Right lobe of liver (tissue), 6 donors: ENCODE results near the gene YWHAH. TPM values are rescaled to one million over a fixed set of nuclear protein-coding genes. Genes with fewer than 3 reads are reported as not detected.

ENCODE experiments used
- ATAC-seq, 4 donors: fragments of 200-7000 bp; cut with Tn5 transposase; one replicate each; pipeline ENCODE4 v1.9.1; 2020; ENCODE audit warnings: mild to moderate bottlenecking in 4 of 4, moderate library complexity in 4 of 4
- DNase-seq, 3 donors: peaks; one replicate each; pipeline ENCODE4 v3.0.0-alpha.2; 2020
- H3K27ac ChIP-seq, 3 donors: fragments of 200-600 bp; one replicate each; pipeline ENCODE4 v1.8.0; 2022
- H3K27me3 ChIP-seq, 2 donors: fragments of 200-600 bp; one replicate each; pipeline ENCODE4 v1.8.0; 2022
- H3K36me3 ChIP-seq, 4 donors: fragments of 200-600 bp; sonication (generic) in 1 of 4; one replicate each; pipeline versions ENCODE4 v1.5.1 to v1.8.0; 2017 to 2022; ENCODE audit warnings: control low read depth in 1 of 4
- H3K4me1 ChIP-seq, 4 donors: fragments of 200-600 bp; sonication (generic) in 1 of 4; one replicate each; pipeline versions ENCODE4 v1.5.1 to v1.8.0; 2017 to 2022; ENCODE audit warnings: control low read depth in 1 of 4
- H3K4me3 ChIP-seq, 3 donors: fragments of 200-600 bp; one replicate each; pipeline ENCODE4 v1.8.0; 2022
- H3K9me3 ChIP-seq, 4 donors: fragments of 200-600 bp; sonication (generic) in 1 of 4; one replicate each; pipeline versions ENCODE4 v1.5.1 to v1.8.0; 2017 to 2022; ENCODE audit warnings: control low read depth in 1 of 4
- POLR2A ChIP-seq: fragments of 450-650 bp; IDR thresholded peaks from one replicate; pipeline ENCODE4 v1.6.1; 2017; ENCODE audit warnings: antibody characterized with exemption, mild to moderate bottlenecking
- WGBS: methylation state at CpG from one replicate; pipeline ENCODE4 v1.1.6; 2018; ENCODE audit warnings: low coverage, low lambda C conversion rate; ENCODE audit not compliant: insufficient coverage; ENCODE audit errors: missing lambda C conversion rate; 5-methylcytosine and 5-hydroxymethylcytosine counted together
- intact Hi-C, 2 donors: fragments of 100-400 bp; cut with DNase I; formaldehyde crosslinking; loops; one replicate each; pipeline versions ENCODE4 v1.11.2 to v1.14.1; 2022
- total RNA-seq, 6 experiments: library from RNA; depleted of rRNA in 2 of 6; stranded (reverse); fragments of >200 nt in 2 of 6; fragmentation: NEBNext Ultra II Directional in 3 of 6; extraction: Animal tissue kit (Norgen Biotek cat#: 25700) in 3 of 6; gene quantifications; one replicate each; pipeline versions ENCODE4 v1.1.0 to v1.2.4, GENCODE V29; 2016 to 2023
- TF ChIP-seq, protein P1 (sequence below), 4 donors: fragments of 200-600 bp in 3 of 4; fragments of 450-650 bp in 1 of 4; IDR thresholded peaks; one replicate each; pipeline versions ENCODE4 v1.5.1 to v1.8.0; 2016 to 2022; ENCODE audit warnings: antibody characterized with exemption in 4 of 4, mild to moderate bottlenecking in 2 of 4
- donor health status: DM: no; HTN: yes; CAD: no.
- donor health status: DM: no; HTN: no; CAD: no.
- donor health status: DM: no; HTN: no; CAD: no.
- donor health status: DM: no; HTN: yes; CAD: no.
- donor health status: DM: no; HTN: yes; CAD: no.

Gene YWHAH
- total RNA-seq, 6 experiments from 2014 or later = 35.8 to 97.5 (median 59.1) TPM

DNA sequence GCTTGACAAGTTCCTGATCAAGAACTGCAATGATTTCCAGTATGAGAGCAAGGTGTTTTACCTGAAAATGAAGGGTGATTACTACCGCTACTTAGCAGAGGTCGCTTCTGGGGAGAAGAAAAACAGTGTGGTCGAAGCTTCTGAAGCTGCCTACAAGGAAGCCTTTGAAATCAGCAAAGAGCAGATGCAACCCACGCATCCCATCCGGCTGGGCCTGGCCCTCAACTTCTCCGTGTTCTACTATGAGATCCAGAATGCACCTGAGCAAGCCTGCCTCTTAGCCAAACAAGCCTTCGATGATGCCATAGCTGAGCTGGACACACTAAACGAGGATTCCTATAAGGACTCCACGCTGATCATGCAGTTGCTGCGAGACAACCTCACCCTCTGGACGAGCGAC lies 12.0 kb downstream of the YWHAH start:
- no peak for ATAC-seq
- intact Hi-C loops = no loop called here
- no peak for TF ChIP-seq POLR2A
- TF ChIP-seq, protein P1, sequence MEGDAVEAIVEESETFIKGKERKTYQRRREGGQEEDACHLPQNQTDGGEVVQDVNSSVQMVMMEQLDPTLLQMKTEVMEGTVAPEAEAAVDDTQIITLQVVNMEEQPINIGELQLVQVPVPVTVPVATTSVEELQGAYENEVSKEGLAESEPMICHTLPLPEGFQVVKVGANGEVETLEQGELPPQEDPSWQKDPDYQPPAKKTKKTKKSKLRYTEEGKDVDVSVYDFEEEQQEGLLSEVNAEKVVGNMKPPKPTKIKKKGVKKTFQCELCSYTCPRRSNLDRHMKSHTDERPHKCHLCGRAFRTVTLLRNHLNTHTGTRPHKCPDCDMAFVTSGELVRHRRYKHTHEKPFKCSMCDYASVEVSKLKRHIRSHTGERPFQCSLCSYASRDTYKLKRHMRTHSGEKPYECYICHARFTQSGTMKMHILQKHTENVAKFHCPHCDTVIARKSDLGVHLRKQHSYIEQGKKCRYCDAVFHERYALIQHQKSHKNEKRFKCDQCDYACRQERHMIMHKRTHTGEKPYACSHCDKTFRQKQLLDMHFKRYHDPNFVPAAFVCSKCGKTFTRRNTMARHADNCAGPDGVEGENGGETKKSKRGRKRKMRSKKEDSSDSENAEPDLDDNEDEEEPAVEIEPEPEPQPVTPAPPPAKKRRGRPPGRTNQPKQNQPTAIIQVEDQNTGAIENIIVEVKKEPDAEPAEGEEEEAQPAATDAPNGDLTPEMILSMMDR (IDR thresholded peaks at IDR 0.05) = no peak

DNA sequence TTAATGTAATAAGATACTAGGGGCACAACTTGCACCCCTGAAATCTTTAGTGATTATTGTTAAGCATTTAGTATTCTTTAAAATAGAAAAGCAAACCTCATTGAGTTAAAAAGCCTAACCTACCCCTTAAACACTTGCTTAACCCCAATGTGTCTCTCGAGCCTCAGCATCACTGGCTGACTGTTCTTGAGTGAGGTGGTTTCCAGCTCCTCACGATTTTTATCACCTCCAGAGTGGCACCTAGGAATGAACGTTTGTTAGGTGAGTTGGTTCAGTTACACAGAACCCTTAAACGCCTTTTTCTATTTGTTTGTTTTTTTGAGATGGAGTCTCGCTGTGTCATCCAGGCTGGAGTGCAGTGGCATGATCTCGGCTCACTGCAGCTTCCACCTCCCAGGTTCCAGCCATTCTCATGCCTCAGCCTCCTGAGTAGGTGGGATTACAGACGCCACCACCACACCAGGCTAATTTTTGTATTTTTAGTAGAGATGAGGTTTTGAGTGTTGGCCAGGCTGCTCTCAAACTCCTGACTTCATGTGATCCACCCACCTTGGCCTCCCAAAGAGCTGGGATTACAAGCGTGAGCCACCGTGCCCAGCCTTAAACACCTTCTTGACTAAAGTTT lies 13.7 kb downstream of the YWHAH start:
- Histone ChIP-seq H3K27me3 (no peaks in the 10 kb centered on the region), H3K4me1 (peaks cover 0 to 10% (median 0%) of the 10 kb centered on the region in 4 donors), H3K9me3 (no peaks in the 10 kb centered on the region), H3K4me3 (no peak overlapping the region), H3K36me3 (peaks cover 0 to 19% (median 9%) of the 10 kb centered on the region in 4 donors), H3K27ac (no peak overlapping the region)
- intact Hi-C loops = no loop called here
- 86% methylated on average over 9 of the region's 9 CpGs for WGBS
- ATAC-seq (no peak), DNase-seq (no peak)
- TF ChIP-seq, protein P1 (IDR thresholded peaks at IDR 0.05) = no peak
- no peak for TF ChIP-seq POLR2A

More for the DNA sequence above, 12.0 kb downstream of the YWHAH start:
- Histone ChIP-seq H3K4me3 (no peak overlapping the region), H3K4me1 (peaks cover 0 to 20% (median 1%) of the 10 kb centered on the region in 4 donors), H3K9me3 (no peaks in the 10 kb centered on the region), H3K36me3 (peaks cover 0 to 19% (median 9%) of the 10 kb centered on the region in 4 donors), H3K27me3 (no peaks in the 10 kb centered on the region), H3K27ac (no peak overlapping the region)
- no peak for DNase-seq
- no CpG with 5 or more reads among the region's 12 CpGs for WGBS

DNA sequence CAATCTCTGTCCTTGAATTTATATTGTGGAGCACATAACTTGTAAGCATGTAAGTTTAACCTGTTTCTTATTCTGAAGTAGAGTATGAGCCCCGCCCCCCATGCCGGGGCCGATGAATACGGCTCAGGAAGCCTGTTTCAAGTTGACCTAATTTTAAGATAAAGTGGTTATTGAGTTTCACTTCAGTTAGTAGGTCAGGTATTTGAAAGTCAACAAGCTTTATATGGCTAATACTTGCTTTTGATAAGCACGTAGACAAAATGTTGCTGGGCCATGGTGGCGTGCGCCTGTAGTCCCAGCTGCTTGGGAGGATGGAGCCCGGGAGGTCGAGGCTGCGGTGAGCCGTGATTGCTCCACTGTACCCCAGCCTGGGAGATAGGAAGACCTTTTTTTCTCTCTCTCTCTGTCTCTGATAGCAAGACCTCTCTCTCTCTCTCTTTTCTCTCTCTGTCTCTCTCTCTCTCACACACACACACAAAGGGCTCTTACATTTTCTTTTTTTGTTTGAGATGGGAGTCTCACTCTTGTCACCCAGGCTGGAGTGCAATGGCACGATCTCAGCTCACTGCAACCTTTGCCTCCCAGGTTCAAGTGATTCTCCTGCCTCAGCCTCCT lies 14.4 kb downstream of the YWHAH start:
- DNase-seq (no peak), ATAC-seq (no peak)
- Histone ChIP-seq H3K9me3 (no peaks in the 10 kb centered on the region), H3K36me3 (peaks cover 0 to 19% (median 9%) of the 10 kb centered on the region in 4 donors), H3K4me1 (peaks cover 0 to 3% (median 0%) of the 10 kb centered on the region in 4 donors), H3K4me3 (no peak overlapping the region), H3K27ac (no peak overlapping the region), H3K27me3 (no peaks in the 10 kb centered on the region)
- 82% methylated on average over 7 of the region's 12 CpGs for WGBS
- TF ChIP-seq, protein P1 (IDR thresholded peaks at IDR 0.05) = no peak
- no peak for TF ChIP-seq POLR2A
- intact Hi-C loops = no loop called here

DNA sequence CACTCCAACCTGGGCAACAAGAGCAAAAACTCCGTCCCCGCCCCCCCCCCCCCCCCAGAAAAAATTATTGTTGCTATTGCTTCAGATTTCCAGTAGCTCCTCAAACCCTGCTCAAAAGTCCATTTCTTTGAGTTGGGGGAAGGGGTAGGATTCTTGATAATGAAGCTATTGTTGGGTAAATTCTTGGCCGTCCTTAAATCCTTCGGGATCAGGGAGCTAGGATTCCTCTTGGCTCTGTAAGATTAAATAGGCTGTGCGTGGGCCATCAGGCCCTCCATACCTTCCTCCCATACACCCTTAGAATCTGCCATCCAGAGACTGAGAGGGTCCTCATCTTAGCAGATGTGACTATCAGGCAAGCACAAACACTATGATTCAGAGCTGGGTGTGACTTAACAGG lies 16.4 kb downstream of the YWHAH start:
- no peak overlapping the region for H3K27ac ChIP-seq
- no peak for DNase-seq
- 40% methylated on average over 3 of the region's 5 CpGs for WGBS
- H3K4me1 ChIP-seq = no peaks in the 10 kb centered on the region
- TF ChIP-seq, protein P1 (IDR thresholded peaks at IDR 0.05) = no peak
- no peak for TF ChIP-seq POLR2A
- no peaks in the 10 kb centered on the region for H3K9me3 ChIP-seq
- no peak for ATAC-seq
- H3K36me3 ChIP-seq = peaks cover 0 to 19% (median 9%) of the 10 kb centered on the region in 4 donors
- no peak overlapping the region for H3K4me3 ChIP-seq
- intact Hi-C loops = no loop called here
- no peaks in the 10 kb centered on the region for H3K27me3 ChIP-seq
